GM10248 (cell line): ENCODE results near the gene TLNRD1.

Experiments used
- CTCF ChIA-PET: fragments of 300-600 bp; sonication (Branson Sonifier 250); formaldehyde crosslinking; extraction: SDS; loops from one replicate; lab custom pipeline; 2021; ENCODE audit warnings: antibody characterized with exemption; lab: Yijun Ruan, JAX
- POLR2A ChIA-PET: fragments of 350-650 bp; sonication (Branson Sonifier 250); formaldehyde crosslinking; extraction: SDS; loops from one replicate; lab custom pipeline; 2020; ENCODE audit warnings: antibody characterized with exemption; lab: Yijun Ruan, JAX
- DNase-seq: peaks from one replicate; pipeline ENCODE4 v3.0.0; 2012; ENCODE audit errors: extremely low spot score
- CTCF ChIP-seq: IDR thresholded peaks from 2 replicates; pipeline ENCODE4 v1.5.1; 2012; ENCODE audit warnings: mild to moderate bottlenecking, low read depth; ENCODE audit errors: extremely low read depth, missing control alignments, control extremely low read depth

TLNRD1 gene

GRCh38 chr15:80991421-80991820 is 9.3 kb upstream of the TLNRD1 start:
- no peak for DNase-seq
- no peak for TF ChIP-seq CTCF
- CTCF ChIA-PET, result interaction anchor here (1.0 to 1.7 kb wide), 7 partner anchors 10 to 310 kb away, joined by 3 to 6 read pairs (median 3); no protein-coding TSS in a partner anchor
- POLR2A ChIA-PET, result no interaction called here

GRCh38 chr15:80992006-80992405 is 8.7 kb upstream of the TLNRD1 start:
- CTCF ChIA-PET, result interaction anchor here (1.0 to 1.7 kb wide), 6 partner anchors 21 to 310 kb away, joined by 3 to 9 read pairs (median 4); no protein-coding TSS in a partner anchor
- POLR2A ChIA-PET, result no interaction called here
- TF ChIP-seq CTCF, result no peak
- no peak for DNase-seq

GRCh38 chr15:80992441-80992840 is 8.3 kb upstream of the TLNRD1 start:
- ChIA-PET CTCF (interaction anchor here (1.0 to 1.7 kb wide), 3 partner anchors 21 to 274 kb away, joined by 3 to 9 read pairs (median 4); no protein-coding TSS in a partner anchor), POLR2A (no interaction called here)
- no peak for DNase-seq
- TF ChIP-seq CTCF, result no peak

- TF ChIP-seq CTCF, result peak; percentile 43
- ChIA-PET POLR2A (no interaction called here), CTCF (interaction anchor here (2.8 kb wide), 1 partner anchor 270 kb away, joined by 22 read pairs; no protein-coding TSS in a partner anchor)
- no peak for DNase-seq
Observed at GRCh38 chr15:80996247-80996646, 4.5 kb upstream of the TLNRD1 start.

- ChIA-PET POLR2A (interaction anchor here (0.5 kb wide), 1 partner anchor 289 kb away, joined by 6 read pairs; no protein-coding TSS in a partner anchor), CTCF (interaction anchor here (1.0 to 2.8 kb wide), 3 partner anchors 26 to 269 kb away, joined by 3 to 22 read pairs (median 5); no protein-coding TSS in a partner anchor)
- no peak for TF ChIP-seq CTCF
- DNase-seq, result no peak
Observed at GRCh38 chr15:80997692-80998091, 3.0 kb upstream of the TLNRD1 start.

GRCh38 chr15:80998251-80998650 is 2.5 kb upstream of the TLNRD1 start:
- CTCF ChIA-PET, result interaction anchor here (1.0 to 2.8 kb wide), 7 partner anchors 11 to 277 kb away, joined by 3 to 22 read pairs (median 4); no protein-coding TSS in a partner anchor
- TF ChIP-seq CTCF, result no peak
- DNase-seq, result no peak
- POLR2A ChIA-PET, result interaction anchor here (0.6 kb wide), 1 partner anchor 191 kb away, joined by 4 read pairs; no protein-coding TSS in a partner anchor
